GM19372 (cell line): ENCODE results near the gene AMFR.
A peak's percentile ranks its signal among the peaks of the same experiment; 100 is the strongest.

Experiments used
- ATAC-seq: cut with Tn5 transposase; IDR thresholded peaks from one replicate; pipeline ENCODE4 v1.9.1; 2021; ENCODE audit warnings: mild to moderate bottlenecking, low read depth, moderate library complexity; ENCODE audit not compliant: unreplicated experiment

The AMFR gene

DNA sequence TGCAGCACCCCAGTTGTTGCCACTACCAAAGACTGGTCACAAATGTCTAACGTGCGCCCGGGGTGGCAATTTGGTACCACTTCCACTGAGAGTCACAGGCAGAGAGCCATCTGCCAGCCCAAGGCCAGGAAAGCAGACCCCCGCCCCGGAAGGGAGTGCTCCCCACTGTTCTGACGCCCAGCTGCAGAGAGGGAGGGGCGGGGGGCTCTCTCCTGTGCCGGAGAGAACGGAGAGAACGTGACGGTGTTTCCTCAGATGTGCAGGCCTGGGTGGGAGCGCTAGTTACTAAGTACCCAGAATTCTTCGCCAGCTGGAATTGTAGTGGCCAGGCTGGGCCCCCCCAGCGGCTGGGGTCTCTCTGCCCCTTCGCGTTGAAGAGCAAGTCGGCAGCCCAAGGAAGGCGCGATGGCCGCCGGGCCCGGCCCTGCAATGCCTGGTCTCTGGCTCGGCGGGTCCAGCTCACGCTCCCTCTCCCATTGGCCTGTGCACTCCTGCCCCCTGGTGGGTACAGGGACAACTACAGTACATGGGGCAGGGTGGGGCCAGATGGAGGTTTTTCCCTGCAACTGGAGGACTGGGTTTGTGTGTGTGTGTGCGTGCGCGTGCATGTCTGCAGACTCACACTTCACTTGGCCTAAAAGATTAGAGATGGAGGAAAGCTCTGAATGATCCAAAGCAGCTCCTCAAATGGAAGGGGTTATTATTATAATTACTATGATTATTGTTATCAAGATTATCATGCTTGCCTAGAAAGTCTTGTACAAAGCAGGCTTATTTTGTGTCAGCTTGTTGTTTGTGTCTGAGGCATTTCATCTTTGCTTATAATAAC lies 107.1 kb downstream of the AMFR start:
- ATAC-seq = peak; percentile 96

DNA sequence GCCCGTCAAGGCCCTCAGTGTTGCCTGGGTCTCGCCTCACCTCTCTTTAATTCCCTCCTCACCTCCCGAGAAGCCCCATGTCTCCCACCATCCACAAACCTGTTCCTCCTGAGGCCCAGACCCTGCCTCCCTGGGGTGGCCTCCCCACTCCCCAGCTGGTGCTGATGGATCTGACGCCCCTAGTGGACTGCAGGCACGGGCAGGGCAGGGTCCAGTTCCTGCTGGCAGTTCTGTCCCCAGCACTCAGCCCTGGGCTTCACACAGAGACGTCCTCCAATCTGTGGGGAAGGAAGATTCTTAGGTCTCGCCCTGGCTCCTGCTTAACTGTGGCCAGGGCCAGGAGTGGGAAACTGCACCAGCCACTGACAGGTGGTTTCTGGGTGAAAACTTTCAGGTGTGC lies 108.8 kb downstream of the AMFR start:
- no peak for ATAC-seq

DNA sequence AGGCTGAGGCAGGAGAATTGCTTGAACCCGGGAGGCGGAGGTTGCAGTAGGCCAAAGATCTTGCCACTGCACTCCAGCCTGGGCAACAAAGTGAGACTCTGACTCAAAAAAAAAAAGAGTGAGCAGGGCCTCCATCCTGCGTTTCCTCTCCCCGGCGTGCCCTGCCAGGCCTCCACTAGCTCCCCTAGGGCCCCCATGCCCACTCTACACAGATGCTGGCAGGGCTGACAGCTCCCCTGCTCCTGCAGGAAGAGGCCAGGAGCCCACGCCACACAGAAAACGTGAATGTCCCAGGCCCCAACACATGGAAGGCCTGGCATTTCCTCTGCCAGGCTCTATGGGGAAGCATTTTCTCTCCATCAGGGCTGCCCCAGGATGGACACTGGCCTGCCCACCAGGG lies 109.4 kb downstream of the AMFR start:
- no peak for ATAC-seq

DNA sequence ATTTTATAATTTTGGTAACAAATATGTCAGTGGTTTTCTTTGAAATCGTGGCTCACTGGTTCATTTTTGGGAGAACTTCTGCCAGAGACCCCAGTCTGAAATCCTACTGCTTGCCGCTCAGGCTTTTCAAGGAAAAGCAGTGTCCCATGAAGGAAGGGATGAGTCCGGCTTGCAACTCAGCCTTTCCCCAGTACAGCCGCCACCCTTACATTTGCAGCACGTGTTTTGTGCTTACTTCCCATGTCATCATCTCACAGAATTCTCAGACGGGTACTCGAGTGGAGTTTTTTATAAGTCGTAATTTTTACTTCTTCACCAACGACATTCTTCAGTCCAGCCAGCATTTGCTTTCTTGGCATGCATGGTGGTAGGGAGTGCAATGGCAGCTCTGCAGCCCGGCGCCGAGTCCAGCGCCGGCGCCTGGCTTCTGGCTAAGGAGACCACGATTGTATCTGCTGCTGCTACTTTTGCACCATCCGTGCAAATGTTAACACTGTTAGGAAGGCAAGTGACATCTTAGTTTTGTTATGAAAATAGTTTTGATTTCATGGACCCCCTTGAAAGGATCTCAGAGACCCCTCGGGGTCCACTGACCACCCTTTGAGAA lies 111.0 kb downstream of the AMFR start:
- ATAC-seq = no peak

DNA sequence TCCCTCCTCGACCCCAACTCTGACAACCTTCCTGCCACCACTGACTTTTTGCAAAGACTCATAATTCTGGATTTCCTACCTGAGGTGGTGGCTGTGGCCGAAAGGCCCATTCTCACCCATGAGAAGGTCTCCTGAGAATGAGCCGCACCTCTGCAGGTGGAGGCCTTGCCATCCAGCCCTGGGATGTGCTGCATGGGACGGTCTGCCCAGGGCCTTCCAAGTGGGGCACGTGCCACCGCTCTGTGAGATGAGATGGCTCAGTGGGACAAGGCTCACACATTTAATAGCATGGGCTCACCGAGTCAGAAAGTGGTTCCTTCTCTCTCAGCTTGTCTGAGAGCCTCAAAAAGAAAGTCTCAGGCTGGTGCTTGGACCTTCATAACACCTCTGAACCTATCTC lies 112.8 kb downstream of the AMFR start:
- no peak for ATAC-seq

DNA sequence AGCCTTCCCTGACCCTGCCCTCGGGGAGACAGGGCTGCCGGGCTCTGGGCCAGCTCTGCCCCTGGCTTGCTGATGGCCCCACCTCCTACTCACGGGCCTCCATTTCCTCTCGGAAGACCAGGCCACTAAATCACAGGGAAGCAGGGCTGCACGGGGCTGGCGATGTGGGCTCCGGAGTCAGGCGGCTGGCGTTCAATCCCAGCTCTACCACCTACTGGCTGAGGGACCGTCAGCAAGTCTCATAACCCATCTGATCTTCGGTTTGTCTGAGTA lies 113.4 kb downstream of the AMFR start:
- ATAC-seq = no peak
